ENCODE measurements around the gene BTN1A1. TPM values are rescaled to one million over a fixed set of nuclear protein-coding genes. Genes with fewer than 3 reads are reported as not detected.

Gene BTN1A1
- total RNA-seq, 1 donor from 2014 or later = not detected

DNA sequence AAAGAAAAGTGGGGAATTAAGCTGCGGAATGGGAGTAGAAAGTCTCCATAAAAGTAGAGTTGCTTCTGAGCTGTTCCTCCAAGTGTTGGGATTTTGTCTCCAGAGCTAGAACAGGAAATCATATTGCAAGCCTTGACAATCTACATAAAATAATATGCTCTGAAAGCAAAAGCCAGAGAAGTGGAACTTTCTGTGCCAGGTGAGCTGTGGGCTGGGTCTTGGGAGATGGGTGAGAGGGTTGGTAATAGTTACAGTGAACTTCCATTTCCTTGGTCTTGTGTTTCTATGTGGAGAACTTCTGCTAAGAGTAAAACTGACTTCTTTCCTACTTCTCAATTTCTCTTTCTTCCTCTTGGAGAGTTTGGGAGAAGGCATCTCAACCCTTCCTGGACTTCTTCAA is 31.8 kb downstream of the BTN1A1 start:
- Histone ChIP-seq H3K27ac (no peak overlapping the region), H3K4me3 (no peak overlapping the region), H3K36me3 (no peaks in the 10 kb centered on the region), H3K4me2 (no peak overlapping the region), H3K9me3 (ENCODE audit: low read depth) (no peaks in the 10 kb centered on the region), H3K27me3 (no peaks in the 10 kb centered on the region), H3F3A (ENCODE audit: low read depth) (peaks cover 29% of the 10 kb centered on the region), H3K9ac (no peak overlapping the region), H3K4me1 (peaks cover 17% of the 10 kb centered on the region), H4K20me1 (ENCODE audit: low read depth) (no peaks in the 10 kb centered on the region), H2AFZ (replicated peaks) (no peak overlapping the region), H3K79me2 (ENCODE audit: low read depth) (no peaks in the 10 kb centered on the region)
- H3K4me1 Mint-ChIP-seq = peaks cover 27% of the 10 kb centered on the region
- H3K9me3 Mint-ChIP-seq = peaks cover 4% of the 10 kb centered on the region
- H3K27me3 Mint-ChIP-seq (ENCODE audit: insufficient read depth, low read depth) = peaks cover 19% of the 10 kb centered on the region
- no peak for DNase-seq (ENCODE audit: low spot score)
- TF ChIP-seq EZH2phosphoT487 (IDR thresholded peaks at IDR 0.05) (no peak), EZH2 (IDR thresholded peaks at IDR 0.05) (no peak)
- TF ChIP-seq, protein P1, sequence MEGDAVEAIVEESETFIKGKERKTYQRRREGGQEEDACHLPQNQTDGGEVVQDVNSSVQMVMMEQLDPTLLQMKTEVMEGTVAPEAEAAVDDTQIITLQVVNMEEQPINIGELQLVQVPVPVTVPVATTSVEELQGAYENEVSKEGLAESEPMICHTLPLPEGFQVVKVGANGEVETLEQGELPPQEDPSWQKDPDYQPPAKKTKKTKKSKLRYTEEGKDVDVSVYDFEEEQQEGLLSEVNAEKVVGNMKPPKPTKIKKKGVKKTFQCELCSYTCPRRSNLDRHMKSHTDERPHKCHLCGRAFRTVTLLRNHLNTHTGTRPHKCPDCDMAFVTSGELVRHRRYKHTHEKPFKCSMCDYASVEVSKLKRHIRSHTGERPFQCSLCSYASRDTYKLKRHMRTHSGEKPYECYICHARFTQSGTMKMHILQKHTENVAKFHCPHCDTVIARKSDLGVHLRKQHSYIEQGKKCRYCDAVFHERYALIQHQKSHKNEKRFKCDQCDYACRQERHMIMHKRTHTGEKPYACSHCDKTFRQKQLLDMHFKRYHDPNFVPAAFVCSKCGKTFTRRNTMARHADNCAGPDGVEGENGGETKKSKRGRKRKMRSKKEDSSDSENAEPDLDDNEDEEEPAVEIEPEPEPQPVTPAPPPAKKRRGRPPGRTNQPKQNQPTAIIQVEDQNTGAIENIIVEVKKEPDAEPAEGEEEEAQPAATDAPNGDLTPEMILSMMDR (IDR thresholded peaks at IDR 0.05) = no peak
- no peak overlapping the region for H3K27ac Mint-ChIP-seq
- peak overlapping the region; percentile 99 for H3K4me3 Mint-ChIP-seq
- peaks cover 4% of the 10 kb centered on the region for H3K36me3 Mint-ChIP-seq

DNA sequence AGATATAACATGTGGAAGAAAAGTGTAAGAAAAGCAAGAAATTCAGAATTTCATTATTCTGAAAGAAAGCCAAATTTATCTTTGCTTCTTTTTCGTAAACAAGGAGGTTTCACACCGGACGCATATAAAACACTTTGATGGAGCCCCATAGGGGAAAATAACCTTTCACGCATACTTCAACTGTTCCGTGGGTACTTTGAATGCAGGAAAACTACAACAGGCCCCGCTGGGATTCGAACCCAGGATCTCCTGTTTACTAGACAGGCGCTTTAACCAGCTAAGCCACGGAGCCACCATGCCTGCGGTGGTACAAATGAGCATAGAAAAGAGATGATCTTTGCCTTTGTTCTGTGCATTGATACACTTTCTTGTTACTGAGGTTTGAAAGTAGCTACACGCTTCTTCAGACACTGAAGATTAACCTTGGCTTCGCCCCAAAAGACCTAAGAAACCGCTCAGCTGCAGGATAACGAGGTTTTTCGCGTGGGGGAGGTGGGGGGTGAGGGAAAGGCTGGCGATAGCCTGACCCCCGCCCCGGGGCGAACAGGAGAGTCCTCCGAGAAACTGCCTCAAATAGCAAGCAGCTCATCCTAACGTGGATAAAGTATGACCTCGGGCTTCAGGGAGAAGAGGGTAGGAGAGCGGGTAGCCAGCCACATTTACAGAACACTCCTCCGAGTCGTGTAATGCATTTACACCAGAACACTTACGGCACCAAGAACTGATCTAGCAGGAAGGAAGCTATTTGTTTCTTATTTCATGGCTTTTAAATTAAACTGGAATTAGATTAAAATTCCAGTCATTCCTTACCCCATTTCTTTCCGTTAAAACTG is 32.8 kb downstream of the BTN1A1 start:
- H3K9me3 Mint-ChIP-seq = peaks cover 8% of the 10 kb centered on the region

DNA sequence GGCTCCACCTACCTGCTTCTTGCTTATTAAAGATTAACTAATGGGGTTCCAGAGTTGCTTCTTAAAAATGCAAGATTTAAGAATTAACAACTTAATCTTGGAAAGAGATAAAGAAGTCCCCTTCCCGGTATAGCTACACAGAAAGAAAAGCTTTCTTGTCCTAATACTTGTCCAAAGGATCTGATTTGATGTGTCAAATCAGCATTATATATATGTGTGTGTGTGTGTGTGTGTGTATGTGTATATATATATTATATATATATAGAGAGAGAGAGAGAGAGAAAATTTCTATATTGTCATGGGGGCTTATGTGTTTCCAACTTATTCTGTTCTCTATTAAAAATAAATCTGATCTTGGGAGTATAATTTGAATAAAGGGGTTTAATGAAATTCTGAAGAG is 33.4 kb downstream of the BTN1A1 start:
- peak overlapping the region; percentile 100 for H3K27ac Mint-ChIP-seq
- H3K9me3 ChIP-seq (ENCODE audit: low read depth) = no peaks in the 10 kb centered on the region
- peak overlapping the region; percentile 97 for H2AFZ ChIP-seq (replicated peaks)
- no peaks in the 10 kb centered on the region for H3K79me2 ChIP-seq (ENCODE audit: low read depth)
- H3K27ac ChIP-seq = no peak overlapping the region
- H3K9ac ChIP-seq = no peak overlapping the region
- H3K36me3 Mint-ChIP-seq = peaks cover 8% of the 10 kb centered on the region
- peaks cover 34% of the 10 kb centered on the region for H3K4me1 Mint-ChIP-seq
- peaks cover 45% of the 10 kb centered on the region for H3F3A ChIP-seq (ENCODE audit: low read depth)
- H3K4me3 ChIP-seq = peak overlapping the region; percentile 93
- peaks cover 32% of the 10 kb centered on the region for H3K27me3 Mint-ChIP-seq (ENCODE audit: insufficient read depth, low read depth)
- peaks cover 13% of the 10 kb centered on the region for H3K4me1 ChIP-seq
- H3K36me3 ChIP-seq = no peaks in the 10 kb centered on the region
- no peaks in the 10 kb centered on the region for H3K27me3 ChIP-seq
- peak overlapping the region; percentile 99 for H3K4me3 Mint-ChIP-seq
- no peaks in the 10 kb centered on the region for H4K20me1 ChIP-seq (ENCODE audit: low read depth)
- DNase-seq (ENCODE audit: low spot score) = no peak
- H3K4me2 ChIP-seq = peak overlapping the region; percentile 82
- peaks cover 9% of the 10 kb centered on the region for H3K9me3 Mint-ChIP-seq
- TF ChIP-seq EZH2phosphoT487 (IDR thresholded peaks at IDR 0.05) (no peak), EZH2 (IDR thresholded peaks at IDR 0.05) (no peak)
- TF ChIP-seq, protein P1 (IDR thresholded peaks at IDR 0.05) = no peak

More for the DNA sequence above, 32.8 kb downstream of the BTN1A1 start:
- DNase-seq (ENCODE audit: low spot score) = peak; percentile 87
- H3K9ac ChIP-seq = peak overlapping the region; percentile 55
- Mint-ChIP-seq H3K27ac (peak overlapping the region; percentile 100), H3K4me1 (peaks cover 32% of the 10 kb centered on the region), H3K36me3 (peaks cover 7% of the 10 kb centered on the region), H3K4me3 (peak overlapping the region; percentile 99), H3K27me3 (ENCODE audit: insufficient read depth, low read depth) (peaks cover 28% of the 10 kb centered on the region)
- H3F3A ChIP-seq (ENCODE audit: low read depth) = peaks cover 38% of the 10 kb centered on the region
- H2AFZ ChIP-seq (replicated peaks) = peak overlapping the region; percentile 97
- no peaks in the 10 kb centered on the region for H4K20me1 ChIP-seq (ENCODE audit: low read depth)
- H3K36me3 ChIP-seq = no peaks in the 10 kb centered on the region
- H3K4me2 ChIP-seq = peak overlapping the region; percentile 82
- H3K4me1 ChIP-seq = peaks cover 16% of the 10 kb centered on the region
- no peaks in the 10 kb centered on the region for H3K9me3 ChIP-seq (ENCODE audit: low read depth)
- H3K4me3 ChIP-seq = peak overlapping the region; percentile 93
- no peaks in the 10 kb centered on the region for H3K27me3 ChIP-seq
- TF ChIP-seq EZH2phosphoT487 (IDR thresholded peaks at IDR 0.05) = no peak
- TF ChIP-seq, protein P1 (IDR thresholded peaks at IDR 0.05) = no peak
- no peak overlapping the region for H3K27ac ChIP-seq
- H3K79me2 ChIP-seq (ENCODE audit: low read depth) = no peaks in the 10 kb centered on the region
